Muscle layer of duodenum (tissue), 2 donors: ENCODE measurements around the gene TRH.
"Not testable (repeated sequence)": the region's sequence is repeated elsewhere in the genome, so short reads cannot be mapped to it uniquely, and the experiment has no call there.

ENCODE experiments used
- H3K27ac ChIP-seq: one replicate; pipeline ENCODE4 v1.7.0; 2013; ENCODE audit warnings: mild to moderate bottlenecking, low read length
- H3K27me3 ChIP-seq: one replicate; pipeline ENCODE4 v1.7.0; 2013; ENCODE audit warnings: low read depth, mild to moderate bottlenecking, control low read depth, low read length
- H3K36me3 ChIP-seq, 2 donors: one replicate each; pipeline ENCODE4 v1.7.0; 2013; ENCODE audit warnings: low read length in 2 of 2, control low read depth in 1 of 2, mild to moderate bottlenecking in 1 of 2; ENCODE audit not compliant: insufficient read depth in 2 of 2, control insufficient read depth in 1 of 2
- H3K4me1 ChIP-seq, 2 donors: one replicate each; pipeline ENCODE4 v1.7.0; 2013; ENCODE audit warnings: low read length in 2 of 2, mild to moderate bottlenecking in 2 of 2, control low read depth in 1 of 2, moderate library complexity in 1 of 2; ENCODE audit not compliant: insufficient read depth in 2 of 2, control insufficient read depth in 1 of 2
- H3K4me3 ChIP-seq, 2 donors: one replicate each; pipeline ENCODE4 v1.7.0; 2013; ENCODE audit warnings: low read length in 2 of 2, low read depth in 1 of 2, mild to moderate bottlenecking in 1 of 2
- H3K9me3 ChIP-seq, 2 donors: one replicate each; pipeline ENCODE4 v1.7.0; 2013; ENCODE audit warnings: low read length in 2 of 2, control low read depth in 1 of 2, mild to moderate bottlenecking in 1 of 2; ENCODE audit not compliant: control insufficient read depth in 1 of 2
- donor health status: healthy.

The TRH gene

DNA sequence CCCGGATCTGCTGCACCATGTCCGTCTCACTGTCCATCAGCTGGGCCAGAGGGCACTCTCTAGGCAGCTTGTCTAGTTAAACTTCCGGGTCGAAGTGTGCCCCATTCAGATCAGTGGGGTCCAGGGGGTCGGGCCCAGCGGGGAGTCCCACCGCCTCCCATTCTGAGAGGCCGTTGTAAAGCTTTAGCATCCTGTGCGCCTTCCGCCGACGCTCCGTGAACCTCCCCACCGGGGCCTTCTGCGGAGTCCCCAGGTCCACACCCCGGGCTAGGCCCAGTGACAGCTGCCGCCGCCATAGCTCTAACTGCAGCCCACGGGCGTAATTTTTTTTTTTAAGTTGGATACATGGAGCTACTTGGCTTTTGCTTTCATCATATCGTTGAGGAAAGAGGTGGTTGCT, 38.7 kb downstream of the TRH start:
- not testable (repeated sequence) for H3K36me3 ChIP-seq, H3K4me3 ChIP-seq, H3K4me1 ChIP-seq, H3K9me3 ChIP-seq, H3K27me3 ChIP-seq, H3K27ac ChIP-seq

DNA sequence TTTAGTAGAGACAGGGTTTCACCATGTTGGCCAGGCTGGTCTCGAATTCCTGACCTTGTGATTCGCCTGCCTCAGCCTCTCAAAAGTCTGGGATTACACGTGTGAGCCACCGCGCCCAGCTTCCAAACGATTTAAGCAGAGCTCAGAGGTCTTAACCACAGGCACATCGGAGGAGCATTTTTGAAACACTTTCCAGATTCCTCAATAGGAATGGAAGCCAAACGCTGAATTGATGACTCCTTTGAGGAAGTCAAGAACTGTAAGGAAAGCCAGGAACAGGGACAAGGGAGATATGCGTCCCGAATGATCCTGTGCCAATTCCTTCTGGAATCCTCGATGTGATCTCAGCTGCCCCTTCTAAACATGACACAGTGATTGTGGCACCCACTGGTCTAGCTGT, 40.0 kb downstream of the TRH start:
- Histone ChIP-seq H3K4me1 (no peaks in the 10 kb centered on the region), H3K27me3 (no peaks in the 10 kb centered on the region), H3K27ac (no peak overlapping the region), H3K4me3 (no peak overlapping the region), H3K36me3 (no peaks in the 10 kb centered on the region), H3K9me3 (no peaks in the 10 kb centered on the region)

DNA sequence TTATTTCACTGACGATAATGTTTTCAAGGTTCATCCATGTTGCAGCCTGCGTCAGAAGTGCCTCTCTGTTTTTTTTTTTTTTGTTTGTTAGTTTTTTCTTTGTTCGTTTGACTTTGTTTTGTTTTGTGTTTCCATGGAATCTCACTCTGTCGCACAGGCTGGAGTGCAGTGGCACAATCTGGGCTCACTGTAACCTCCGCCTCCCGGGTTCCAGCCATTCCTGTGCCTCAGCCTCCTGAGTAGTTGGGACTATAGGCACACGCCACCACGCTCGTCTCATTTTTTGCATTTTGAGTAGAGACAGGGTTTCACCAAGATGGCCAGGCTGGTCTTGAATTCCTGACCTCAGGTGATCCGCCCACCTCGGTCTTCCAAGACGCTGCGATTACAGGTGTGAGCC, 43.1 kb downstream of the TRH start:
- H3K9me3 ChIP-seq, H3K4me1 ChIP-seq, H3K4me3 ChIP-seq, H3K27me3 ChIP-seq, H3K36me3 ChIP-seq, H3K27ac ChIP-seq: not testable (repeated sequence)

DNA sequence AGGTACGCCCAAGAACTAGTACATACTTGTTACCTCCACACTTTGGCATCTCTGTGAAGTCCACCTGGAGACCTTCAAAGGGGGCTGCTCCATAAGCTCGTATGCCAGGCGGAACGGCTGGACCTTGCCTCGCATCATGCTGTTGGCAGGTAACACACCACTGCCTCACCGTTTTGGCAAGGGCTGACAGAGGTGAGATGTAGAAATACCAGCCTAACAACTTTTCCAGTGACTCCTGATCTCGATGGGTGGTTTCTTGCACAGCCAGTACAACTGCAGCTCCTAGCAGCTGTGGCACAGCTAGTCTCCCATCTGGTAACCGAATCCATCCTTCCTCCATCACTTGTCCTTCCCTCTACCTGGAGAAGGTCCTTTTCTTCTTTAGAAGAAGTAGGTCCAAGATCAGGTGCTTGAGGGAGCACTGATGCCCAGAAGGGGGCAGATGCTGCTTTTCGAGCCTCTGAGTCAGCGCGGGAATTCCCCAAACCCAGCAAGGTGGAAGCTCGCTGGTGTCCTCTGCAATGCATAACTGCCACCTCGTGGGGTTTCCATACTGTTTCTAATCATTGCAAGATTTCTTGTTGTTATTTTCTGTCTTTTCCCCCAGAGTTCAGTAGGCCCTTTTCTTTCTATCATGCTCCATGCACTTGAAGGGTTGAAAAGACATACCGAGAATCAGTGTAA, 51.8 kb downstream of the TRH start:
- H3K4me1 ChIP-seq, H3K9me3 ChIP-seq, H3K36me3 ChIP-seq, H3K27ac ChIP-seq, H3K27me3 ChIP-seq, H3K4me3 ChIP-seq: not testable (repeated sequence)

DNA sequence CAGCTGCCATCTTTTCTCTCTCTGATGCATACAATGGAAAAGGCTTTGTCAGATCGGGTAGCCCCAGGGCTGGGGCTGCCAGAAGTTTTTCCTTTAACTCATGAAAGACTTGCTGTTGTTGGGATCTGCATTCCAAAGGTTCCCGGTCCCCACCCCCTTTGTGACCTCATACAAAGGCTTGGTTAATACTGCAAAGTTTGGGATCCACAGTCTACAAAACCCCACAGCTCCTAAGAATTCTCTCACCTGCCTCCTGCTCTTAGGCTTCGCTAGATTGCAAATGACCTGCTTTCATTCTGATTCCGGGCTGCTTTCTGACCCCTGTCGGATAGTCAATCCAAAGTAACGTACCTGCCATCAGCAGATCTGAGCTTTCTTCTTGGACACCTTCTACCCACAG, 52.9 kb downstream of the TRH start:
- H3K9me3 ChIP-seq, H3K36me3 ChIP-seq, H3K27ac ChIP-seq, H3K27me3 ChIP-seq, H3K4me3 ChIP-seq, H3K4me1 ChIP-seq: not testable (repeated sequence)
